CD4-positive, alpha-beta T cell treated with Interleukin-6 at 100 ng/mL for 8 hours (primary cell): ENCODE measurements around the gene ZBTB44.

Experiments
- DNase-seq: peaks from one replicate; pipeline ENCODE4 v3.0.0-alpha.2; 2020; ENCODE audit warnings: mixed read lengths, low spot score

Gene ZBTB44

GRCh38 chr11:130214861-130215530 is 99.7 kb downstream of the ZBTB44 start:
- DNase-seq: no peak

- no peak for DNase-seq
These were observed 100.8 kb downstream of the ZBTB44 start for GRCh38 chr11:130213979-130214281.

- peak; percentile 64 for DNase-seq
These were observed 101.4 kb downstream of the ZBTB44 start for GRCh38 chr11:130213143-130213978.

- no peak for DNase-seq
These were observed 102.2 kb downstream of the ZBTB44 start for GRCh38 chr11:130212431-130212961.

- no peak for DNase-seq
These were observed 102.8 kb downstream of the ZBTB44 start for GRCh38 chr11:130211781-130212401.

GRCh38 chr11:130211144-130211543 is 103.6 kb downstream of the ZBTB44 start:
- no peak for DNase-seq

- DNase-seq: no peak
These were observed 104.5 kb downstream of the ZBTB44 start for GRCh38 chr11:130209954-130210854.

- DNase-seq: no peak
These were observed 105.4 kb downstream of the ZBTB44 start for GRCh38 chr11:130209128-130209932.

GRCh38 chr11:130208241-130209127 is 106.2 kb downstream of the ZBTB44 start:
- no peak for DNase-seq

- DNase-seq: no peak
These were observed 108.6 kb downstream of the ZBTB44 start for GRCh38 chr11:130206141-130206540.

GRCh38 chr11:130204703-130205095 is 110.0 kb downstream of the ZBTB44 start:
- no peak for DNase-seq

- no peak for DNase-seq
These were observed 110.7 kb downstream of the ZBTB44 start for GRCh38 chr11:130203766-130204702.

GRCh38 chr11:130202818-130203689 is 111.7 kb downstream of the ZBTB44 start:
- DNase-seq: no peak

- DNase-seq: no peak
These were observed 112.5 kb downstream of the ZBTB44 start for GRCh38 chr11:130202009-130202817.

- no peak for DNase-seq
These were observed 113.7 kb downstream of the ZBTB44 start for GRCh38 chr11:130201026-130201425.

- no peak for DNase-seq
These were observed 114.9 kb downstream of the ZBTB44 start for GRCh38 chr11:130199792-130200191.

GRCh38 chr11:130198964-130199363 is 115.8 kb downstream of the ZBTB44 start:
- DNase-seq: no peak
